HCT116 (cell line): ENCODE data around the gene MTRF1L. TPM values are rescaled to one million over a fixed set of nuclear protein-coding genes. Genes with fewer than 3 reads are reported as not detected.

Experiments used
- ATAC-seq: fragments of 200-7000 bp; cut with Tn5 transposase; 2 replicates; pipeline ENCODE4 v1.9.1; 2020; ENCODE audit warnings: mild to moderate bottlenecking, moderate library complexity
- BruUV-seq: library from RNA; stranded (reverse); fragments of 400-500 nt; replicated peaks from 2 replicates; lab custom pipeline; 2021; lab: Mats Ljungman, UMichigan
- CTCF ChIA-PET: fragments of 300-600 bp; sonication (Branson Sonifier 250); formaldehyde crosslinking; loops from one replicate; lab custom pipeline; 2021; ENCODE audit warnings: antibody characterized with exemption; lab: Charles Lee
- POLR2A ChIA-PET: fragments of 300-600, 350-600 bp; sonication (Branson Sonifier 250); formaldehyde crosslinking; loops from one replicate; lab custom pipeline; 2021; ENCODE audit warnings: antibody characterized with exemption; lab: Charles Lee
- RAD21 ChIA-PET, 2 experiments: fragments of 300-600 bp; sonication (Branson Sonifier 250); formaldehyde crosslinking; loops; one replicate each; lab custom pipeline; 2023; ENCODE audit warnings: low total read pairs in 2 of 2; ENCODE audit not compliant: uncharacterized antibody in 2 of 2, unreplicated experiment in 2 of 2, low non-redundant PET in 1 of 2; lab: Charles Lee
- DNase-seq: peaks from one replicate; pipeline ENCODE4 v3.0.0-alpha.2; 2010; ENCODE audit warnings: low read depth, low spot score
- H2AFZ ChIP-seq: fragments of 200-600 bp; shearing (Covaris generic), sonication (generic); 2 replicates; pipeline ENCODE4 v1.6.1; 2017; ENCODE audit warnings: low read depth, mixed run types, mixed read lengths, antibody characterized with exemption, low read length; ENCODE audit not compliant: poor library complexity, severe bottlenecking
- H3K27ac ChIP-seq: 2 replicates; pipeline ENCODE4 v1.5.1; 2012; ENCODE audit warnings: low read depth, low read length
- H3K27me3 ChIP-seq: fragments of 200-600 bp; sonication (generic); 2 replicates; pipeline ENCODE4 v1.6.1; 2016; ENCODE audit warnings: mixed run types, low read length, mixed read lengths; ENCODE audit not compliant: insufficient read depth
- H3K36me3 ChIP-seq, 2 experiments: fragments of 200-500 bp in 1 of 2; fragments of 200-600 bp in 1 of 2; sonication (Bioruptor generic) in 1 of 2; sonication (generic) in 1 of 2; 2 replicates each; pipeline versions ENCODE4 v1.5.1 to v1.6.1; 2014 to 2016; ENCODE audit warnings: low read length in 2 of 2, inconsistent platforms in 1 of 2, mixed read lengths in 1 of 2, mixed run types in 1 of 2; ENCODE audit not compliant: insufficient read depth in 2 of 2, control insufficient read depth in 1 of 2
- H3K4me1 ChIP-seq, 2 experiments: fragments of 200-600 bp in 1 of 2; sonication (generic) in 1 of 2; 2 replicates each; pipeline versions ENCODE4 v1.5.1 to v1.6.1; 2012 to 2017; ENCODE audit warnings: low read length in 2 of 2, inconsistent platforms in 1 of 2, mild to moderate bottlenecking in 1 of 2, mixed read lengths in 1 of 2, mixed run types in 1 of 2, moderate library complexity in 1 of 2; ENCODE audit not compliant: insufficient read depth in 2 of 2, control insufficient read depth in 1 of 2
- H3K4me2 ChIP-seq: fragments of 200-600 bp; sonication (generic); 2 replicates; pipeline ENCODE4 v1.6.1; 2017; ENCODE audit warnings: mixed run types, low read length, mixed read lengths
- H3K4me3 ChIP-seq, 2 experiments: fragments of 200-600 bp in 1 of 2; sonication (generic) in 1 of 2; replicated peaks in 1 of 2; 2 replicates each; pipeline ENCODE4 v1.5.1; 2011 to 2016; ENCODE audit warnings: low read length in 2 of 2, control low read depth in 1 of 2, low read depth in 1 of 2, mild to moderate bottlenecking in 1 of 2, mixed read lengths in 1 of 2, mixed run types in 1 of 2
- H3K79me2 ChIP-seq: fragments of 200-600 bp; sonication (generic); 2 replicates; pipeline ENCODE4 v1.6.1; 2017; ENCODE audit warnings: mild to moderate bottlenecking, mixed run types, low read length, moderate library complexity, mixed read lengths; ENCODE audit not compliant: insufficient read depth
- H3K9ac ChIP-seq: fragments of 200-600 bp; sonication (generic); 2 replicates; pipeline ENCODE4 v1.6.1; 2016; ENCODE audit warnings: low read length, mixed read lengths
- H3K9me2 ChIP-seq: fragments of 200-600 bp; sonication (generic), shearing (Covaris generic); 2 replicates; pipeline ENCODE4 v1.6.1; 2017; ENCODE audit warnings: mixed run types, mild to moderate bottlenecking, moderate library complexity; ENCODE audit not compliant: insufficient read depth
- H3K9me3 ChIP-seq, 2 experiments: fragments of 200-500 bp in 1 of 2; fragments of 200-600 bp in 1 of 2; sonication (Bioruptor generic) in 1 of 2; sonication (generic) in 1 of 2; 2 replicates each; pipeline ENCODE4 v1.6.1; 2014 to 2017; ENCODE audit warnings: low read length in 2 of 2, mixed read lengths in 2 of 2, inconsistent platforms in 1 of 2, low read depth in 1 of 2, mild to moderate bottlenecking in 1 of 2, mixed run types in 1 of 2, moderate library complexity in 1 of 2; ENCODE audit not compliant: control insufficient read depth in 1 of 2, insufficient read depth in 1 of 2
- H4K20me1 ChIP-seq: fragments of 200-600 bp; sonication (generic), shearing (Covaris generic); 2 replicates; pipeline ENCODE4 v1.6.1; 2017; ENCODE audit warnings: mixed run types, mild to moderate bottlenecking, moderate library complexity; ENCODE audit not compliant: insufficient read depth
- ATF3 ChIP-seq: IDR thresholded peaks from 2 replicates; pipeline ENCODE4 v1.6.1; 2012
- CBX3 ChIP-seq: IDR thresholded peaks from 2 replicates; pipeline ENCODE4 v1.6.1; 2012; ENCODE audit warnings: low read depth
- CEBPB ChIP-seq: IDR thresholded peaks from 2 replicates; pipeline ENCODE4 v1.6.1; 2012; ENCODE audit warnings: low read depth
- CTCF ChIP-seq, 3 experiments: fragments of 200-600 bp in 1 of 3; sonication (generic) in 1 of 3; IDR thresholded peaks in 2 of 3; conservative IDR thresholded peaks in 1 of 3; 2 replicates each; pipeline ENCODE4 v1.5.1; 2012 to 2017; ENCODE audit warnings: low read depth in 2 of 3, low read length in 2 of 3, antibody characterized with exemption in 1 of 3, borderline replicate concordance in 1 of 3, control low read depth in 1 of 3, mild to moderate bottlenecking in 1 of 3, mixed read lengths in 1 of 3, mixed run types in 1 of 3, moderate library complexity in 1 of 3; ENCODE audit not compliant: insufficient read depth in 1 of 3
- EGR1 ChIP-seq: IDR thresholded peaks from 2 replicates; pipeline ENCODE4 v1.6.1; 2012; ENCODE audit warnings: low read depth
- ELF1 ChIP-seq: IDR thresholded peaks from 2 replicates; pipeline ENCODE4 v1.6.1; 2012; ENCODE audit warnings: low read depth, borderline replicate concordance
- EZH2 ChIP-seq: fragments of 200-600 bp; sonication (generic); IDR thresholded peaks from 2 replicates; pipeline ENCODE4 v1.6.1; 2017; ENCODE audit warnings: antibody characterized with exemption, mixed run types
- EZH2phosphoT487 ChIP-seq: fragments of 200-600 bp; IDR thresholded peaks from 2 replicates; pipeline ENCODE4 v1.6.1; 2018; ENCODE audit warnings: antibody characterized with exemption, borderline replicate concordance
- FOSL1 ChIP-seq: IDR thresholded peaks from 2 replicates; pipeline ENCODE4 v1.6.1; 2012; ENCODE audit warnings: low read depth
- JUND ChIP-seq: IDR thresholded peaks from 2 replicates; pipeline ENCODE4 v1.6.1; 2012
- SP1 ChIP-seq: IDR thresholded peaks from 2 replicates; pipeline ENCODE4 v1.6.1; 2012; ENCODE audit warnings: low read depth
- SRF ChIP-seq: IDR thresholded peaks from 2 replicates; pipeline ENCODE4 v1.6.1; 2012; ENCODE audit warnings: low read depth
- TCF7L2 ChIP-seq: IDR thresholded peaks from 2 replicates; pipeline ENCODE4 v1.7.0; 2011; ENCODE audit warnings: borderline replicate concordance, inconsistent platforms; ENCODE audit not compliant: insufficient read depth, insufficient read length; ENCODE audit errors: extremely low read depth
- intact Hi-C: fragments of 100-400 bp; cut with micrococcal nuclease; formaldehyde crosslinking; loops from 2 replicates; pipeline ENCODE4 v1.10.0; 2022
- total RNA-seq: library from RNA; stranded (reverse); gene quantifications from one replicate; pipeline ENCODE4 v1.2.1, GENCODE V29; 2021; ENCODE audit not compliant: unreplicated experiment

The MTRF1L gene
- total RNA-seq, 1 experiment from 2014 or later, result 26.2 TPM

GRCh38 chr6:152942319-152942869 is 60.1 kb downstream of the MTRF1L start:
- DNase-seq, result no peak
- TF ChIP-seq EGR1 (no peak), CEBPB (no peak), ATF3 (no peak), FOSL1 (no peak), SRF (no peak), EZH2phosphoT487 (no peak), ELF1 (no peak)
- no peak overlapping the region for H3K4me3 ChIP-seq
- POLR2A ChIA-PET, result no interaction called here
- no peaks in the 10 kb centered on the region for H3K9me3 ChIP-seq
- no peaks in the 10 kb centered on the region for H3K36me3 ChIP-seq
- RAD21 ChIA-PET, result no interaction called here
- H3K79me2 ChIP-seq, result no peaks in the 10 kb centered on the region
- intact Hi-C loops, result no loop called here
- no peak overlapping the region for H2AFZ ChIP-seq
- no peak overlapping the region for H3K4me2 ChIP-seq
- CTCF ChIA-PET, result interaction anchor here (2.7 kb wide), 1 partner anchor 194 kb away, joined by 9 read pairs; no protein-coding TSS in a partner anchor
- no peaks in the 10 kb centered on the region for H4K20me1 ChIP-seq
- BruUV-seq, result no TSS peak
- H3K9me2 ChIP-seq, result no peaks in the 10 kb centered on the region
- H3K4me1 ChIP-seq, result no peaks in the 10 kb centered on the region
- peaks cover 67% of the 10 kb centered on the region for H3K27me3 ChIP-seq
- H3K9ac ChIP-seq, result no peak overlapping the region
- H3K27ac ChIP-seq, result no peak overlapping the region
- no peak for ATAC-seq

DNA sequence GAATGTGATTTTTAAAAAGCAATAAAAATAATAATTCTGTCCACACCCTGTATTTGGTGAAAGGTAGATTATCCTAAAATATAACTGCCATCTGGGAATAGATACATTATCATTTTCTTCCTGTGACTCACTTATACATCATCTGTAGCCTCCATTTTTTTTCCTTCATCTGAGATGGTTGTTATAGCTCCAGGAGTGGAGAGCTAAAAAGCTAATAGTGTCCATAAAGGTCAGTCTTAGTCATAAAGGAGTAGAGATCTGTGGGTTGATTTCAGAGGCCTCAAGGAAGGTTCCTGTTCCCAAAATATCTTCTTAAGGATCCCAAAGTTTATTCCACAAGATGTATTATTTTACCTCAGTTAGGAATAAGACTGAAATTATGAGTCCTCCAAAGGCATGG is 60.8 kb downstream of the MTRF1L start:
- no peak for TF ChIP-seq TCF7L2
- TF ChIP-seq EGR1, result no peak
- TF ChIP-seq CBX3, result no peak
- no peak for TF ChIP-seq CTCF (IDR thresholded peaks at IDR 0.05 in 2 of 3, conservative IDR thresholded peaks at IDR 0.05 in 1 of 3; ENCODE audit: borderline replicate concordance in 1 of 3, insufficient read depth in 1 of 3, low read depth in 2 of 3, low read length in 2 of 3)
- TF ChIP-seq JUND, result no peak
- TF ChIP-seq ATF3, result no peak
- TF ChIP-seq SP1, result no peak
- TF ChIP-seq SRF, result no peak
- no peak for TF ChIP-seq EZH2
- no peak for TF ChIP-seq ELF1
- CTCF ChIA-PET, result interaction anchor here (1.2 kb wide), 1 partner anchor 193 kb away, joined by 5 read pairs; no protein-coding TSS in a partner anchor
- Histone ChIP-seq H3K9ac (no peak overlapping the region), H4K20me1 (no peaks in the 10 kb centered on the region), H3K27me3 (peaks cover 60% of the 10 kb centered on the region), H3K4me2 (no peak overlapping the region), H3K27ac (no peak overlapping the region), H3K79me2 (no peaks in the 10 kb centered on the region), H3K4me1 (no peaks in the 10 kb centered on the region), H2AFZ (no peak overlapping the region), H3K9me3 (no peaks in the 10 kb centered on the region), H3K4me3 (no peak overlapping the region), H3K36me3 (no peaks in the 10 kb centered on the region), H3K9me2 (no peaks in the 10 kb centered on the region)
- ATAC-seq, result no peak
- intact Hi-C loops, result loop anchor here (2.0 kb wide), 1 partner anchor 219 kb away; no protein-coding TSS in a partner anchor
- DNase-seq, result no peak
- BruUV-seq, result no TSS peak
- POLR2A ChIA-PET, result no interaction called here
- RAD21 ChIA-PET, result no interaction called here
